GM19452 (cell line): Measurements from ENCODE around the gene COMMD3.
"Not testable (repeated sequence)": the region's sequence is repeated elsewhere in the genome, so short reads cannot be mapped to it uniquely, and the experiment has no call there.

Experiments used
- ATAC-seq: cut with Tn5 transposase; IDR thresholded peaks from one replicate; pipeline ENCODE4 v1.9.1; 2021; ENCODE audit not compliant: unreplicated experiment

The COMMD3 gene

DNA sequence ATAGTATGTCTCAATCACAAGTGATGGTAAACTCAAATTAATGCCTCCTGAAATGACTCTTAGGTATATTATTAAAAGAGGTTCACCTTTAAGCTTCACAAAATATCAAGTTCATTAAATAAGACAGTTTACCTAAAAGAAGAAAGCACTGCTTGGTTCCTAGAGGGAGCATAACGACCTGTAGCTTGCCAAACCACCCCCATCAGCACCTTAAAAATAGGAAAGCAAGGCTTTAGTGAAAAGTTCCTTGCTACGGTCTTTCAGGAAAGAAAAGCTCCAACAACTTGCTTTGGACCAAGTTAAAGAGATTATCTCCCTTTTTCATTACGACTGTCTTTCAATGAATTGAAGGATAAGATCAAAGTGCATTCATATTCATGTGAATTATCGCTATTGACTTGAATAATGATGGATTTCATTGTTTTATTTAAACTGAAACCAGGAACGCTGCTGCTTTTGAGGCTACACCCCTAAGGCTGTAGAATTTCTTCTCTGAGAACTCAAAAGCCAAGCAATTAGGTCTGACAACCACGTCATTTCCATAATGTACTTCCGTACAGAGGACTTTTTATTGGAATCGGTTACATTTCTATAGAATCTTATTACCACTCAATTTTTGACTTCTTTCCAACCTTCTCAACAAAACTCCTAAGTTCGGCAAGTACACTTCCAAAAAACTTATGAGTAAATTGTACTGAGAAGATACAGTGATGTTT lies 22.2 kb downstream of the COMMD3 start:
- no peak for ATAC-seq

DNA sequence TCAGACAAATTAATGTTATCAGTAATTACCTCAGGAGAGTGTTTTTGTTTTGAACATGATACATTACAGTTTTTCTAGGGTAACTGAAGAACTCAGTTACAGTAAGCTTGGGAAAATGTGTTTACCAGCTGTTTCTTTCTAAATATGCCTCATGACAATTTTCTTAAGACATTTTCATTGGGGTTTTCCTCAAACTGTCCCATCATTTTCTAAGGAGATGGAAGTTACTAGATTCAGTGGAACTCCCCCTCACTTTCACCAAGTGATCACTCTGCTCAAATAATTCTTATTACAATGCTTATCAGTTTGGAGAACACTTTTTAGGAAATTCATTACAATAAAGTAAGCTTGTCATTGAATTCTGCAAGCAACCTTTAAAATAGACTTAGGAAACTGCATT lies 22.7 kb downstream of the COMMD3 start:
- no peak for ATAC-seq

DNA sequence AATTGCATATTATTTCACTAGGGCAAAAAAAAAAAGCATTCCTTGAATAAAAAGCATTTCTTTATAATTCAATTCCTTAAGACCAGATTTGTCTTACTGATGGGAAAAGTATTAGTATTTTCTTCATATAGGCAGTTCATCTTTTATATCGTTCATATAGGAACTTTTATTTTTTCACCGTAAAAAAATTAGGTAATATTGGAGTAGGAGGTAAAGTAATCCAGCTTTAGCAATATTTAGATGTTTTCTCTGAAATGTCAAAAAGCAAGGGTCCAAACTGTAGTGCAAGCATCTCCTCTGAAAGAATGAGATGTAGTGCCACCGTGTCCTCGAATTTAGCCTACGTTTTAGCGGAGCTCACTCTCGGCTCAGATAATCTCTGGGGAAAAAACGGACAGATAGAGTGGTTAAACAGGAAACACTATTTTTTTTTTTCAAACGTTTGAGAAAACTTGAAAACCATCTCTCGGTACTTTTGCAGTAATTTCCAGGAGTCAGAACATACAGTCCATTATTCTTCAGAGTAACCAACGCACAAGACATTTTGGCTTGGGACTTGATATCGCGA lies 23.7 kb downstream of the COMMD3 start:
- ATAC-seq, result no peak

- ATAC-seq, result peak; percentile 42
Measured at GRCh38 chr10:22340329-22341189, 24.4 kb downstream of the COMMD3 start.

DNA sequence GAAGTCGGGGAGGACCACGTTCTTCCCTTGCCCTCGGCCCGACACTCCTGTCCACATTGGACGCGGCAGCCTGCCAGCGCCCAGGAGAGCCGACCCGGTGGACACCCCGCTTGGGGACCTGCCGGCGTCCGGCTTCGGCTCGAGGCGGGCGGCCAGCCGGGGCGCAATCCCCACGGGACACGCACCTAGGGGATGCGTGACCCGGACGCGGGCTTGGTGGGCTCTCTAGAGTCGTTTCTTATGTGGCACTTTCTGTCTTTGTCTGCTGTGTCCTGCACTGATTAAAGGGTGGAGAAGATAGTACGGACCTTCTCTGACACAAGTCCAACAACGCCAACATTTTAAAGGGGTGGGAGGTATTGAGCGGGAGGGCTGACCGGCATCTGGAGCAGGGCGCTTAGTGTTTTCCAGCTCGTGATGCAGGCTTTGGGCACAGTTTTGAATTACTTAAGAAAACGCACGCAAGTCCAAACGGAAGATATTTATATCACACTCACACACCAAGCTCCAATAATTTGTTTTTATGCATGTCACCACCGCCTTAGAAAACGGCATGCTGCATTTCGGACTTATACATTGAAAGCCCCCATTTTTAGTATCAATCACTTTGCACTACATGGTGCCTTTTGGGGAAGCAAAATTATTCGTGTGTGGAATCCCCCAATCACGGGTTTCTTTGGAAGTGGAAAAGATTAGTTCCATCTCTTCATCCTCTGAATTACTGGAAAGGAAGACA lies 25.2 kb downstream of the COMMD3 start:
- ATAC-seq, result peak; percentile 15

GRCh38 chr10:22341926-22342196 lies 25.7 kb downstream of the COMMD3 start:
- ATAC-seq, result no peak

DNA sequence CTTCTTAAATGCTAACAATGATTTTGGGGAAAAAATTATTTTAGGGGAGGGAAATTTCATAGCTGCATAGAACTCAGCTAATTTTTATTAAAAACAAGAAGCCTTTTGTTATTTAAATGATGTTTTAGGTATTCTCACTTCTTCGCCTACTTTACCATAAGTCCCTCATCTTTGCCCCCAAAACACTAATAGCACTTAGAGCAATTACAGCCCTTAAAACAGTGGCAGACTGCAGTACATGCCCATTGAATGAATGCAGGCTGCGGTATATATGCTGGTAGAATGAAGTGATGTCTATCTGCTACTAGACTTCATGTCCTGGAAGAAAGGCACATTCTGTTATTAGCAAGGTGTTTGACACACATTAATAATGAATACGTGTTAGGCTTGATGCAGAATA lies 26.2 kb downstream of the COMMD3 start:
- no peak for ATAC-seq

GRCh38 chr10:22343731-22344130 lies 27.5 kb downstream of the COMMD3 start:
- ATAC-seq, result no peak

GRCh38 chr10:22344249-22344648 lies 28.1 kb downstream of the COMMD3 start:
- no peak for ATAC-seq

- ATAC-seq, result no peak
Measured at GRCh38 chr10:22344781-22345300, 28.7 kb downstream of the COMMD3 start.

- ATAC-seq, result no peak
Measured at GRCh38 chr10:22345301-22346095, 29.3 kb downstream of the COMMD3 start, which contains the start of gene SPAG6. TSS of gene SPAG6 (plus strand) at chr10:22345496. CDS start at chr10:22345612, 116 bp downstream.

GRCh38 chr10:22346096-22346661 lies 30.0 kb downstream of the COMMD3 start:
- no peak for ATAC-seq

DNA sequence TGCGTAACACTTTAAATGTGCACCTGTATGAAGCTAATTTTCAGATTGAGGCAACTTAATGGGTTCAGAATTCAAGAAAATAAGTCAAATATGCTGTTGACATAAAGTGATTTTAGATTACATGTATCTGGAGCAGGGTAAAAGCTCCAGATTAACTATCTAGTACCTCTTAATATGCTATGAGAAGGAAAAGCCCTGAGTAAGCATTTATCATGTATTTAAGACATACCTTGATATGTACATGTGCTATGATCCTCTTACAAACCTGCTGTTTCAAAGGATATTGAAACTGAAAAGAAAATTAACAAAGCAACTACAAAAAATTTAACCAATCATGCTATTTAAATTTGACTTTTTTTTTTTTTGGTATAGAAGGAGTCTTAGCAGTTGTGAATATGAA lies 33.6 kb downstream of the COMMD3 start:
- no peak for ATAC-seq

- ATAC-seq, result no peak
Measured at GRCh38 chr10:22351131-22351703, 35.0 kb downstream of the COMMD3 start.

DNA sequence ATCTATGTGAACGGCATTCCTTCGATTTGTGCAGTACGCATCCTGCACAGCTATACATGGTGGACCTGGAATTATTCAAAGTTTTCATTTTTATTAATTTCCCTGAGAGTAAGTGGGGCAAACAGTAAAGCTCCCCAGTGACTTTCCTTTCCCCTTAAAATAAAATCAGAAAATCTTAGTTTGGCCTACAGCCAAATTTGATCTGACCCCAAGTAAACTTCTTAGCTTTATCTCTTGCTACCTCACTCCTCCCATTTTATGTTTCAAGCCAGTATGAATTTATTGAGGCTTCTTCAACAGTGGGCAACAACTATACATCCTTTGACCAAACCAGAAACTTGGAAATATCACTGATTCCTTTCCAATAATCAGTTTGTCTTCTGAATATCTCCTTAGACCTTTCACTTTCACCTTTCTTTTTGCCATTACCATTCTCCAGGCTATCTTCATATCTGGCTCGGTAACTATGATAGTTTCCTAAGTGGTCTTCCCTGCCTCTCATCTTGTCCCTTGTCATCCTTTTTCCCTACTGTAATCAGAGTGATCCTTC lies 40.2 kb downstream of the COMMD3 start:
- ATAC-seq, result no peak

GRCh38 chr10:22357770-22358169 lies 41.6 kb downstream of the COMMD3 start:
- ATAC-seq, result not testable (repeated sequence)

DNA sequence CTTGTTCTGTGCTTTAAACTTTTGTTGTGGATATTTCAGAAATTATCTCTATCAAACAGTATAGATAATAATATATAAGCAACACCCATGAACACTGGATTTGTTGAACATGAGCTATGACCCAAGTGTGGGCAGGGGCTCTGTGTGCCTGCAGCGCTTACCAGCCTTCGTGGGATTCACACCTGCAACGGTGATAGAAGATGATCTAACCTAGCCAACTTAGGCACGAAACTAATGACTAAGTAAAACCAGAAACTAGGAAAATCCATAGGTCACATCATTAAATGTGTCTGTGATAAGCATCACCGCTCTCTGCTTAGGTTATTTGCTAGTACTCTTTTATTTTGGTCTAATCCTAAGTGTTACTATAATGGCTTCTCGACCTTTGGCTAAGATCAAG lies 47.1 kb downstream of the COMMD3 start:
- ATAC-seq, result no peak

- ATAC-seq, result no peak
Measured at GRCh38 chr10:22364407-22365140, 48.4 kb downstream of the COMMD3 start.

DNA sequence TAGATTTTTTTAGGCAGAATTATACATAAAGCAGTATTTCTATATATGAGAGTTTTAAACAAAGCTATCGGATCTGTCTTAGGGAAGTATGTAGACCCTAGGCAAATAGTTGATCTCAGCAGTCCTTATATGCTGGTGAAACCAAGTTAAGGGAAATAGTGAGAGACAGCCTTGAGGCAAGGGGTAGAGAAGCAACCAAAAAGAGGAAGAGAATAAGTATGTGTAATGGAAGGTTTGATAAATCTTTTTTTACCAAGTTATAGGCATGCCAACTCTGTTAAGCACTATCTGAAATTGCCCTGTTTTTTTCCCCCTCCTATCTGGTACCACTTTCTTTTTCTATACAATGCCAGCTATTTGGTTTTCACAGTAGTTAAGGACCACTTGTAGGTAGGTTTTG lies 49.0 kb downstream of the COMMD3 start:
- ATAC-seq, result peak; percentile 52
